GM23248 (cell line): ENCODE data around the gene LLGL2. TPM values are rescaled to one million over a fixed set of nuclear protein-coding genes. Genes with fewer than 3 reads are reported as not detected.

Experiments used
- DNase-seq: peaks from one replicate; pipeline ENCODE4 v3.0.0-alpha.2; 2015
- H2AFZ ChIP-seq: fragments of 200-600 bp; sonication (generic); 2 replicates; pipeline ENCODE4 v1.6.1; 2016; ENCODE audit warnings: antibody characterized with exemption
- H3F3A ChIP-seq: fragments of 200-600 bp; sonication (generic); 2 replicates; pipeline ENCODE4 v1.6.1; 2016; ENCODE audit warnings: mild to moderate bottlenecking, antibody characterized with exemption, mixed run types; ENCODE audit not compliant: insufficient read depth
- H3K27ac ChIP-seq: fragments of 200-600 bp; sonication (generic); 2 replicates; pipeline ENCODE4 v1.5.1; 2016; ENCODE audit warnings: mild to moderate bottlenecking
- H3K27me3 ChIP-seq: fragments of 200-600 bp; sonication (generic); replicated peaks from 2 replicates; pipeline ENCODE4 v1.6.1; 2016; ENCODE audit warnings: mild to moderate bottlenecking; ENCODE audit not compliant: insufficient read depth
- H3K36me3 ChIP-seq: fragments of 200-600 bp; sonication (generic); 2 replicates; pipeline ENCODE4 v1.6.1; 2016; ENCODE audit warnings: low read depth, mild to moderate bottlenecking
- H3K4me1 ChIP-seq: fragments of 200-600 bp; sonication (generic); 2 replicates; pipeline ENCODE4 v1.6.1; 2016; ENCODE audit warnings: mild to moderate bottlenecking; ENCODE audit not compliant: insufficient read depth
- H3K4me2 ChIP-seq: fragments of 200-600 bp; sonication (generic); one replicate; pipeline ENCODE4 v1.6.1; 2016; ENCODE audit warnings: mild to moderate bottlenecking; ENCODE audit not compliant: unreplicated experiment
- H3K4me3 ChIP-seq: fragments of 200-600 bp; sonication (generic); 2 replicates; pipeline ENCODE4 v1.5.1; 2016; ENCODE audit warnings: mild to moderate bottlenecking
- H3K79me2 ChIP-seq: fragments of 200-600 bp; sonication (generic); 2 replicates; pipeline ENCODE4 v1.6.1; 2016; ENCODE audit warnings: mild to moderate bottlenecking; ENCODE audit not compliant: insufficient read depth
- H3K9ac ChIP-seq: fragments of 200-600 bp; sonication (generic); 2 replicates; pipeline ENCODE4 v1.6.1; 2016; ENCODE audit warnings: mild to moderate bottlenecking
- H3K9me2 ChIP-seq: fragments of 200-600 bp; sonication (generic); 2 replicates; pipeline ENCODE4 v1.6.1; 2016; ENCODE audit warnings: mixed run types, mild to moderate bottlenecking, moderate library complexity; ENCODE audit not compliant: insufficient read depth
- H3K9me3 ChIP-seq: fragments of 200-600 bp; sonication (generic); one replicate; pipeline ENCODE4 v1.6.1; 2017; ENCODE audit warnings: low read depth
- H4K20me1 ChIP-seq: fragments of 200-600 bp; sonication (generic); 2 replicates; pipeline ENCODE4 v1.6.0; 2016; ENCODE audit not compliant: insufficient read depth
- EZH2 ChIP-seq: fragments of 200-600 bp; sonication (generic); IDR thresholded peaks from 2 replicates; pipeline ENCODE4 v1.6.1; 2018; ENCODE audit warnings: antibody characterized with exemption, mild to moderate bottlenecking; ENCODE audit not compliant: insufficient read depth, poor library complexity, severe bottlenecking
- EZH2phosphoT487 ChIP-seq: fragments of 200-600 bp; sonication (generic); IDR thresholded peaks from 2 replicates; pipeline ENCODE4 v1.6.1; 2018; ENCODE audit warnings: antibody characterized with exemption, moderate library complexity, mild to moderate bottlenecking, low read depth; ENCODE audit not compliant: insufficient read depth
- WGBS, 2 experiments: methylation state at CpG; one replicate each; pipeline ENCODE4 v1.1.6; 2015 to 2017; ENCODE audit warnings: low lambda C conversion rate in 2 of 2, low coverage in 1 of 2; ENCODE audit errors: missing lambda C conversion rate in 2 of 2; 5-methylcytosine and 5-hydroxymethylcytosine counted together
- in situ Hi-C: fragments of 300-500 bp; cut with MboI; formaldehyde crosslinking; loops from 2 replicates; pipeline ENCODE4 v1.15.0; 2020
- polyA plus RNA-seq: library from polyadenylated mRNA; unstranded; fragments of >200 nt; fragmentation: Nextera tagmentation; extraction: Ambion mirVana; gene quantifications from 2 replicates; pipeline ENCODE4 v1.2.1, GENCODE V29; 2016
- total RNA-seq: library from RNA; depleted of rRNA; stranded (reverse); fragments of >200 nt; shearing (Covaris generic); gene quantifications from 2 replicates; pipeline ENCODE4 v1.2.3, GENCODE V29; 2014

LLGL2 gene
- total and polyA plus RNA-seq, 2 experiments from 2014 or later, result not detected

DNA sequence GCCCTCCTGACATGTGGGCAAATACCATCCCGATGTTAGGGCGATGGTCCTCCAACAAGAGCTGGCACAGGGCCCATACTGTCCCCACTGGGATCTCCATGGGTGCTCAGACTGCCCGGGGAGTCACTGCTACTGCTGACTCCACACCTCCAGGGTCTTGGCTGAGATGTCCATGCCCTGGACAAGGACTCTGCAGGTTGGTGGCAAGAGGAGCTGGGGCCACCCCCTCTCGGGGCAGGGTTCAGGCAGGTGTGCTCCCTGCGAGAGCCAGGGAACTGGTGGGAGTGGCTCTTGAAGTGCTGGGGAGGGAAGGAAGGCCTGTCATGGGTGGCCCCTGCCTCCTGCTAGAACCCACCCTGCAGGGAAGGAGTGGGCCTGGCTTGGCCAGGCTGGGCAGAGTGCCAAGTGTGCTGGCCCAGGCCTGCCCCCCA lies 16.6 kb upstream of the LLGL2 start:
- H3K79me2 ChIP-seq, result 0 out of 2 replicates have a peak, but pooled peaks cover 4% of the 10 kb centered on the region
- no peaks in the 10 kb centered on the region for H3K9me2 ChIP-seq
- H3K36me3 ChIP-seq, result no peaks in the 10 kb centered on the region
- no peaks in the 10 kb centered on the region for H3K9me3 ChIP-seq
- TF ChIP-seq EZH2phosphoT487 (no peak), EZH2 (no peak)
- H3K4me2 ChIP-seq, result no peak overlapping the region
- in situ Hi-C loops, result no loop called here
- H3F3A ChIP-seq, result no peaks in the 10 kb centered on the region
- WGBS, 2 experiments, result 87 to 90% methylated on average over 5 of the region's 5 CpGs
- H3K4me1 ChIP-seq, result no peaks in the 10 kb centered on the region
- no peak for DNase-seq
- no peak overlapping the region for H3K9ac ChIP-seq
- H2AFZ ChIP-seq, result no peak overlapping the region
- no peak overlapping the region for H3K4me3 ChIP-seq
- no peaks in the 10 kb centered on the region for H3K27me3 ChIP-seq
- H4K20me1 ChIP-seq, result no peaks in the 10 kb centered on the region
- no peak overlapping the region for H3K27ac ChIP-seq

DNA sequence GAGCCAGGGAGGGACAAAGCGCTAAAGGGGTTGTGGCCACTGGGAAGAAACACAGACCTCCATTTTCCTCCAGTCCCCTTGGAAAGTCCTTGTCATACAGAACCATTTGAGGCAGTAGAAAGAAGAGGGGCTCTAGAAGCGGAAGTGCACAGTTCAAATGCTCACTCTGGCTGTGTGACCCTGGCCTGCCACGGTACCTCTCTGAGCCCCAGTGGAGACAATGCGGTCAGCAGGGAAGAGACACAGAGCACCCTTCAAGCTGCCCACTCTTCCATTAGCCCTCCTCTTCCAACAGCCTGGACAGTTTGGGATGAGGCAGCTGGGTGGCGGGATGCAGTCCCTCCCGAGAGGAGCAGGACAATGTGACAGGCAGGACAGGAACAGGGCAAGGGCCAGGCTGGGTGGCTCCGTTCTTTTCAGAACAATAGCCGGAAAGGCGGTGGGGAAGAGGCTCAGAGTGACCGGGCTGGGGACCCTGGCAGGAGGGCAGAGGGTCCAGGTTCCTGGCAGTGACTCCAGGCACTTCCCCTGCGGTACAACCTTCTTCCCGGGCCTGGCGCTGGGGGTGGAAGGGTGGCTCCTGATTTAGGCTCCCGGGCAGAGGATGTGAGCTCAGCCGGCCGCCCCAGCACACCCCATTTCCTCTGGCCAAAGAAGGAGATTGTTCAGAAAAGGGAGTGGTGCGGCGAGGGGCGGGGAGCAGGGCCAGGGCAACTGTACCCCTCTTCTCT lies 15.8 kb upstream of the LLGL2 start:
- no peaks in the 10 kb centered on the region for H4K20me1 ChIP-seq
- H3K9ac ChIP-seq, result no peak overlapping the region
- H3F3A ChIP-seq, result no peaks in the 10 kb centered on the region
- no peak overlapping the region for H3K4me3 ChIP-seq
- no peaks in the 10 kb centered on the region for H3K36me3 ChIP-seq
- WGBS, 2 experiments, result 89 to 92% methylated on average over 19 of the region's 19 CpGs
- no peak overlapping the region for H3K4me2 ChIP-seq
- DNase-seq, result no peak
- TF ChIP-seq EZH2 (no peak), EZH2phosphoT487 (no peak)
- H3K27ac ChIP-seq, result no peak overlapping the region
- no peaks in the 10 kb centered on the region for H3K27me3 ChIP-seq
- in situ Hi-C loops, result loop anchor here (10.0 kb wide), 1 partner anchor 85 kb away; no protein-coding TSS in a partner anchor
- H3K9me3 ChIP-seq, result no peaks in the 10 kb centered on the region
- no peak overlapping the region for H2AFZ ChIP-seq
- no peaks in the 10 kb centered on the region for H3K9me2 ChIP-seq
- 0 out of 2 replicates have a peak, but pooled peaks cover 4% of the 10 kb centered on the region for H3K79me2 ChIP-seq
- H3K4me1 ChIP-seq, result no peaks in the 10 kb centered on the region

DNA sequence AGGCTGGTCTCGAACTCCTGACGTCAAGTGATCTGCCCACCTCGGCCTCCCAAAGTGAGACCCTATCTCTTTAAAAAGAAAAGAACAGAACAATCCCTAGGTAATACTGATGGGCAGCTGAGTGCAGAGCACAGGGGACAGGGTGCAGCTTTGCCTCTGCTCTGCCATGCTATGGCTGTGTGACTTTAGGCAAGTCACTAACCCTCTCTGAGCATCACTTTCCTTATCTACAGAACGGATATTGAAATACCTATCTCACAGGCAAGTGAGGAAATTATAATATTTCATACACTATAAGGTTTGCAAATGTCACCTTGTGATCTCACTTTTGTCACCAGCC lies 14.3 kb upstream of the LLGL2 start:
- in situ Hi-C loops, result loop anchor here (10.0 kb wide), 1 partner anchor 86 kb away; no protein-coding TSS in a partner anchor
- H3K9me3 ChIP-seq, result no peaks in the 10 kb centered on the region

DNA sequence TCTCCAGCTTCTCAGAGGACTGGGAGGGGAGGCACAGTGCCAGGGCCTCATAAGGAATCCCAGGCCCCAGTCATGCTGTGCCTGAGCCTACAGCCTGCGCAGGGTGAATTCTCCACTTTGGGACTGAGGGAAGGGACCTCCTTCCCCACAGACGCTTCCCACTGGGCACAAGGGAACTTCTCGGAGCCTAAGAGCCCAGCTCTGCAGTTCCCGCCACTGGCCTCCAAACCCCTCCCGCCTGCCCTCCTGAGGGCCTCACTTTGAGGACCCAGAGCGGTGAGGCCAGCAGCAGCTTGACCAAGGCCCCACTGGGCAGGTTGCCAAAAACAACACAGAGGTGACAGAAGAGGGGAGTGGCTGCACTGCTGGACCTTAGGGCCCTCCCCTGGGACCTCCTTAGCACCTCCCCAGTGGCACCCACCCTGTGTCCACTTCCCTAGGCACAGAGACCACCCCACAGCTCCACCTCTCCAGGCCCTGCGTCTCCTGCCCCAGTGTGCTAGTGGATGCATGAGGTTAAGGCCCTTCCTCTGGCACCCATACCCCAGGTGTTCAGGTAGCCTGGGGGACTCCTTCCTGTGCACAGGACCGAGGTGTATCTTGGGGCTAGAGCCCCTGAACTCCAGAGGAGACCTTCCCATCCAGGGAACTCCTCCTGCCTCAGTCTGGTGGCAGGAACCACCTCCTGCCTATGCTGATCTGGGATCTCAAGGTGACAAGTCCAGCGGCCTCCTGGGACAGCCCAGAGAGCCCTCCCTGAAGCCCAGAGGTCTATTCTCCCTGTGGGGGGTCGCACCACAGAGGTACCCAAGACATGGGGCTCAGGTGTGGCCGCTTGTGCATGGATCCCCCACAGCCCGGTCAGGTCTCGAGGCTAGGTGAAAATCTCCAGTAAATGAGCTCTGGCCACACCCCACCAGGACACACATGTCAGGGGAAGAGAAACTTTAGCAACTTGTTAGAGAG lies 13.6 kb upstream of the LLGL2 start:
- WGBS, 2 experiments, result 88 to 91% methylated on average over 13 of the region's 13 CpGs
- DNase-seq, result no peak
- TF ChIP-seq EZH2phosphoT487, result no peak
- TF ChIP-seq EZH2, result no peak
- Histone ChIP-seq H4K20me1 (no peaks in the 10 kb centered on the region), H3K4me3 (no peak overlapping the region), H3F3A (no peaks in the 10 kb centered on the region), H3K4me2 (no peak overlapping the region), H3K27ac (no peak overlapping the region), H3K9me2 (no peaks in the 10 kb centered on the region), H3K9ac (no peak overlapping the region), H3K4me1 (no peaks in the 10 kb centered on the region), H3K79me2 (0 out of 2 replicates have a peak, but pooled peaks cover 4% of the 10 kb centered on the region), H2AFZ (no peak overlapping the region), H3K9me3 (no peaks in the 10 kb centered on the region), H3K36me3 (no peaks in the 10 kb centered on the region), H3K27me3 (no peaks in the 10 kb centered on the region)
- in situ Hi-C loops, result loop anchor here (10.0 kb wide), 1 partner anchor 87 kb away; no protein-coding TSS in a partner anchor

More for the DNA sequence above, 14.3 kb upstream of the LLGL2 start:
- no peaks in the 10 kb centered on the region for H3K36me3 ChIP-seq
- H3K9me2 ChIP-seq, result no peaks in the 10 kb centered on the region
- H2AFZ ChIP-seq, result no peak overlapping the region
- no peaks in the 10 kb centered on the region for H3K27me3 ChIP-seq
- no peaks in the 10 kb centered on the region for H3K4me1 ChIP-seq
- H3K27ac ChIP-seq, result no peak overlapping the region
- no peak overlapping the region for H3K4me2 ChIP-seq
- no peak overlapping the region for H3K4me3 ChIP-seq
- no peaks in the 10 kb centered on the region for H4K20me1 ChIP-seq
- 0 out of 2 replicates have a peak, but pooled peaks cover 4% of the 10 kb centered on the region for H3K79me2 ChIP-seq
- DNase-seq, result no peak
- no peak for TF ChIP-seq EZH2
- TF ChIP-seq EZH2phosphoT487, result no peak
- H3F3A ChIP-seq, result no peaks in the 10 kb centered on the region
- 98 to 99% methylated on average over 4 of the region's 4 CpGs for WGBS, 2 experiments
- no peak overlapping the region for H3K9ac ChIP-seq
